IMR-90 (cell line): ENCODE data around the gene TEX2. TPM values are rescaled to one million over a fixed set of nuclear protein-coding genes. Genes with fewer than 3 reads are reported as not detected.

Experiments used
- ATAC-seq: fragments of 200-7000 bp; cut with Tn5 transposase; 2 replicates; pipeline ENCODE4 v1.9.1; 2020; ENCODE audit warnings: low read depth, mild to moderate bottlenecking, moderate library complexity
- BruUV-seq: library from RNA; stranded (reverse); fragments of 400-500 nt; replicated peaks from 2 replicates; lab custom pipeline; 2021; lab: Mats Ljungman, UMichigan
- CTCF ChIA-PET: fragments of 300-600 bp; formaldehyde crosslinking; extraction: SDS; loops from one replicate; lab custom pipeline; 2021; ENCODE audit warnings: antibody characterized with exemption; lab: Yijun Ruan, JAX
- POLR2A ChIA-PET: fragments of 300-600 bp; sonication (Branson Sonifier 250); formaldehyde crosslinking; loops from one replicate; lab custom pipeline; 2022; ENCODE audit warnings: antibody characterized with exemption; ENCODE audit not compliant: unreplicated experiment; lab: Charles Lee
- DNase-seq: peaks from one replicate; pipeline ENCODE4 v3.0.0; 2013
- H2AFZ ChIP-seq: replicated peaks from 2 replicates; pipeline ENCODE3; 2013; ENCODE audit warnings: low read length, mild to moderate bottlenecking; ENCODE audit not compliant: poor library complexity
- H2AK5ac ChIP-seq: 2 replicates; pipeline ENCODE4 v1.6.1; 2013; ENCODE audit warnings: low read depth, low read length, inconsistent platforms
- H2AK9ac ChIP-seq: replicated peaks from 2 replicates; pipeline ENCODE3; 2013; ENCODE audit warnings: mild to moderate bottlenecking, low read depth, low read length, moderate library complexity; ENCODE audit not compliant: poor library complexity
- H2BK120ac ChIP-seq: 2 replicates; pipeline ENCODE4 v1.6.1; 2013; ENCODE audit warnings: low read depth, low read length, inconsistent platforms
- H2BK15ac ChIP-seq: 3 replicates; pipeline ENCODE4 v1.6.1; 2013; ENCODE audit warnings: low read depth, low read length, inconsistent platforms
- H2BK20ac ChIP-seq: 2 replicates; pipeline ENCODE4 v1.6.1; 2013; ENCODE audit warnings: low read depth, mild to moderate bottlenecking, inconsistent platforms, low read length, moderate library complexity
- H2BK5ac ChIP-seq: 2 replicates; pipeline ENCODE4 v1.6.1; 2013; ENCODE audit warnings: mild to moderate bottlenecking, low read depth, low read length, inconsistent platforms; ENCODE audit not compliant: poor library complexity, severe bottlenecking
- H3K14ac ChIP-seq: replicated peaks from 2 replicates; pipeline ENCODE4 v1.6.1; 2013; ENCODE audit warnings: low read depth, low read length, inconsistent platforms
- H3K18ac ChIP-seq: 2 replicates; pipeline ENCODE4 v1.6.1; 2013; ENCODE audit warnings: low read depth, low read length, control low read depth
- H3K23ac ChIP-seq: 2 replicates; pipeline ENCODE4 v1.6.1; 2013; ENCODE audit warnings: low read depth, low read length, inconsistent platforms
- H3K27ac ChIP-seq: 2 replicates; pipeline ENCODE4 v1.5.1; 2013; ENCODE audit warnings: mild to moderate bottlenecking, control low read depth, low read length; ENCODE audit not compliant: insufficient read depth
- H3K27me3 ChIP-seq: 2 replicates; pipeline ENCODE4 v1.6.1; 2013; ENCODE audit warnings: low read length; ENCODE audit not compliant: control insufficient read depth, insufficient read depth
- H3K36me3 ChIP-seq: 2 replicates; pipeline ENCODE4 v1.6.1; 2013; ENCODE audit warnings: low read length, mixed read lengths; ENCODE audit not compliant: control insufficient read depth, insufficient read depth
- H3K4ac ChIP-seq: 2 replicates; pipeline ENCODE4 v1.6.1; 2013; ENCODE audit warnings: low read depth, low read length, inconsistent platforms
- H3K4me1 ChIP-seq: 2 replicates; pipeline ENCODE4 v1.6.1; 2013; ENCODE audit warnings: low read length, mixed read lengths; ENCODE audit not compliant: control insufficient read depth, insufficient read depth
- H3K4me2 ChIP-seq: 2 replicates; pipeline ENCODE4 v1.6.1; 2013; ENCODE audit warnings: low read depth, mild to moderate bottlenecking, control low read depth, low read length, moderate library complexity
- H3K4me3 ChIP-seq: 2 replicates; pipeline ENCODE4 v1.5.1; 2013; ENCODE audit warnings: low read depth, mild to moderate bottlenecking, control low read depth, low read length, moderate library complexity; ENCODE audit not compliant: insufficient read depth
- H3K56ac ChIP-seq: 2 replicates; pipeline ENCODE4 v1.6.1; 2013; ENCODE audit warnings: low read length, inconsistent platforms; ENCODE audit not compliant: insufficient read depth; ENCODE audit errors: extremely low read depth
- H3K79me1 ChIP-seq, 2 experiments: 2 replicates each; pipeline ENCODE4 v1.6.1; 2013; ENCODE audit warnings: low read length in 2 of 2, inconsistent platforms in 1 of 2, low read depth in 1 of 2
- H3K9ac ChIP-seq: 2 replicates; pipeline ENCODE4 v1.6.1; 2013; ENCODE audit warnings: low read depth, low read length, control low read depth
- H3K9me1 ChIP-seq: 2 replicates; pipeline ENCODE4 v1.6.1; 2013; ENCODE audit warnings: low read length, inconsistent platforms; ENCODE audit not compliant: insufficient read depth
- H3K9me3 ChIP-seq: 2 replicates; pipeline ENCODE4 v1.6.1; 2013; ENCODE audit warnings: low read length; ENCODE audit not compliant: control insufficient read depth, insufficient read depth
- H4K20me1 ChIP-seq: 2 replicates; pipeline ENCODE4 v1.6.1; 2013; ENCODE audit warnings: low read length, inconsistent platforms; ENCODE audit not compliant: insufficient read depth
- H4K5ac ChIP-seq: 2 replicates; pipeline ENCODE4 v1.6.1; 2013; ENCODE audit warnings: mild to moderate bottlenecking, low read depth, low read length, control low read depth
- H4K8ac ChIP-seq, 2 experiments: 2 replicates each; pipeline ENCODE4 v1.6.1; 2013; ENCODE audit warnings: low read depth in 2 of 2, low read length in 2 of 2, control low read depth in 1 of 2, inconsistent platforms in 1 of 2
- H4K91ac ChIP-seq: 2 replicates; pipeline ENCODE4 v1.6.1; 2013; ENCODE audit warnings: low read depth, low read length, inconsistent platforms; ENCODE audit not compliant: insufficient read depth
- CEBPB ChIP-seq: IDR thresholded peaks from 2 replicates; pipeline ENCODE4 v1.6.1; 2012; ENCODE audit warnings: low read depth, low read length, improper control_type of control experiment
- CHD1 ChIP-seq: IDR thresholded peaks from 2 replicates; pipeline ENCODE4 v1.6.1; 2012; ENCODE audit warnings: low read depth, low read length, improper control_type of control experiment
- MAFK ChIP-seq: IDR thresholded peaks from 2 replicates; pipeline ENCODE4 v1.6.1; 2012; ENCODE audit warnings: low read depth, low read length, improper control_type of control experiment
- NFE2L2 ChIP-seq: fragments of 150-350 bp; IDR thresholded peaks from 2 replicates; pipeline ENCODE4 v1.6.1; 2016; ENCODE audit warnings: low read depth, mild to moderate bottlenecking, low read length
- WGBS, 2 experiments: methylation state at CpG; one replicate each; pipeline versions ENCODE4 v1.1.5 to v1.1.7; 2013; ENCODE audit warnings: missing lambda C conversion rate in 2 of 2; ENCODE audit not compliant: insufficient read length in 1 of 2; ENCODE audit errors: extremely low coverage in 2 of 2; 5-methylcytosine and 5-hydroxymethylcytosine counted together
- dilution Hi-C: fragments of 300-500 bp; cut with HindIII; formaldehyde crosslinking; loops from one replicate; pipeline ENCODE4 v1.14.3; 2018; ENCODE audit warnings: low sequenced_read_pairs; ENCODE audit not compliant: unreplicated experiment
- in situ Hi-C: fragments of 300-500 bp; cut with MboI; formaldehyde crosslinking; loops from 3 replicates; pipeline ENCODE4 v1.14.3; 2019; ENCODE audit warnings: low sequenced_read_pairs, inconsistent platforms, mixed read lengths
- intact Hi-C: fragments of 100-400 bp; cut with micrococcal nuclease; formaldehyde crosslinking; loops from 2 replicates; pipeline ENCODE4 v1.10.0; 2022
- polyA plus RNA-seq, 3 experiments: library from polyadenylated mRNA; depleted of rRNA; stranded (reverse); fragments of >200 nt; gene quantifications; 2 replicates each; pipeline ENCODE4 v1.2.3, GENCODE V29; 2012; ENCODE audit warnings: low replicate concordance in 1 of 3
- total RNA-seq: library from RNA; depleted of rRNA; stranded (reverse); fragments of >200 nt; gene quantifications from 2 replicates; pipeline ENCODE4 v1.2.3, GENCODE V29; 2012

The TEX2 gene
- total and polyA plus RNA-seq, 2 of the 4 experiments (the other 2 are of a cell fraction), result 18.2 to 21.9 TPM

DNA sequence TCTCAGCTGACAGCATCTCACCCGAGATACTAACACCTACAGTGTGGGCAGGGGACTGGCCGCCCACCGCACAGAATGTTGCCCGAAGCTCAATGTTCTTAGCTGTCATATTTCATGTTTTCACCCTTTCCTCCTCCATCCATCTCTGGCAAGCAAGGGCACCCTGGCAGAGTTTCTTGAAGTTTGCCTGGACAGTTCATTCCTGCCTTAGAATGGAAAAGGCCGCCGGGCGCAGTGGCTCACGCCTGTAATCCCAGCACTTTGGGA, 37.6 kb upstream of the TEX2 start:
- TF ChIP-seq CHD1 (no peak), CEBPB (no peak), NFE2L2 (no peak), MAFK (no peak)
- POLR2A ChIA-PET, result no interaction called here

More for the DNA sequence above, 37.6 kb upstream of the TEX2 start:
- Histone ChIP-seq H3K23ac (peak overlapping the region; percentile 17; the same call in 1 of the 2 replicates), H2BK20ac (no peak overlapping the region), H2BK120ac (no peak overlapping the region), H4K20me1 (no peaks in the 10 kb centered on the region), H3K4me3 (no peak overlapping the region), H3K56ac (no peak overlapping the region), H2BK5ac (no peak overlapping the region), H2AFZ (no peak overlapping the region), H3K27ac (no peak overlapping the region), H3K9ac (no peak overlapping the region), H3K14ac (no peak overlapping the region), H3K4ac (no peak overlapping the region), H4K91ac (no peak overlapping the region), H4K8ac (no peak overlapping the region), H3K9me3 (no peaks in the 10 kb centered on the region), H2BK15ac (no peak overlapping the region), H3K18ac (no peak overlapping the region), H3K36me3 (no peaks in the 10 kb centered on the region), H3K4me1 (peaks cover 3% of the 10 kb centered on the region), H3K4me2 (no peak overlapping the region), H3K9me1 (no peaks in the 10 kb centered on the region), H2AK9ac (no peak overlapping the region), H3K27me3 (peaks cover 26% of the 10 kb centered on the region), H2AK5ac (no peak overlapping the region), H3K79me1 (no peaks in the 10 kb centered on the region), H4K5ac (no peak overlapping the region)
- DNase-seq (no peak), ATAC-seq (no peak)
- intact Hi-C loops, result no loop called here
- in situ Hi-C loops, result loop anchor here (25.0 kb wide), 1 partner anchor 337 kb away; no protein-coding TSS in a partner anchor
- CTCF ChIA-PET, result no interaction called here
- 45% methylated on average over 5 of the region's 8 CpGs; no CpG with 5 or more reads in 1 of the 2 experiments for WGBS, 2 experiments
- dilution Hi-C loops, result loop anchor here (10.0 kb wide), 1 partner anchor 94 kb away; the partner anchor contains the start of gene PECAM1
- BruUV-seq, result no TSS peak
